Esophagus squamous epithelium (tissue), 5 donors: ENCODE data around the gene PRKCZ. TPM values are rescaled to one million over a fixed set of nuclear protein-coding genes. Genes with fewer than 3 reads are reported as not detected.

ENCODE experiments used
- DNase-seq: peaks from one replicate; lab custom pipeline; 2025; lab: John Stamatoyannopoulos, UW
- H3K27ac ChIP-seq, 4 donors: fragments of 200-600 bp; sonication (generic); one replicate each; pipeline ENCODE4 v1.5.1; 2016 to 2019; ENCODE audit warnings: mild to moderate bottlenecking in 1 of 4
- H3K27me3 ChIP-seq, 4 donors: fragments of 200-600 bp; sonication (generic); 1 replicate in 3 of 4; 2 replicates in 1 of 4; pipeline versions ENCODE4 v1.5.1 to v1.6.0; 2017 to 2021; ENCODE audit warnings: antibody characterized with exemption in 1 of 4
- H3K36me3 ChIP-seq, 3 donors: fragments of 200-600 bp; sonication (generic); one replicate each; pipeline ENCODE4 v1.5.1; 2016 to 2019
- H3K4me1 ChIP-seq, 3 donors: fragments of 200-600 bp; sonication (generic); one replicate each; pipeline ENCODE4 v1.5.1; 2017 to 2019
- H3K4me3 ChIP-seq, 4 donors: fragments of 200-600 bp; sonication (generic); 1 replicate in 3 of 4; 2 replicates in 1 of 4; pipeline ENCODE4 v1.5.1; 2016 to 2019; ENCODE audit warnings: mild to moderate bottlenecking in 2 of 4, moderate library complexity in 1 of 4
- H3K9me3 ChIP-seq, 3 donors: fragments of 200-600 bp; sonication (generic); one replicate each; pipeline ENCODE4 v1.5.1; 2016 to 2019
- CTCF ChIP-seq, 6 experiments: fragments of 450-650 bp in 4 of 6; fragments of 200-600 bp in 2 of 6; sonication (generic) in 2 of 6; IDR thresholded peaks; one replicate each; pipeline ENCODE4 v1.5.1; 2016 to 2019; ENCODE audit warnings: antibody characterized with exemption in 6 of 6, mild to moderate bottlenecking in 4 of 6, moderate library complexity in 4 of 6
- POLR2A ChIP-seq, 4 donors: fragments of 450-650 bp; IDR thresholded peaks; one replicate each; pipeline ENCODE4 v1.6.1; 2017; ENCODE audit warnings: antibody characterized with exemption in 4 of 4, mild to moderate bottlenecking in 4 of 4, moderate library complexity in 3 of 4
- WGBS, 2 donors: methylation state at CpG; one replicate each; pipeline ENCODE4 v1.1.5; 2018; 5-methylcytosine and 5-hydroxymethylcytosine counted together
- intact Hi-C: fragments of 100-400 bp; cut with DNase I; formaldehyde crosslinking; loops from one replicate; pipeline ENCODE4 v1.15.0; 2022
- total RNA-seq, 4 donors: library from RNA; depleted of rRNA; stranded (reverse); fragments of >200 nt; gene quantifications; one replicate each; pipeline ENCODE4 v1.1.0, GENCODE V29; 2016
- donor health status: DM: yes; HTN: yes; CAD: no.

Gene PRKCZ
- total RNA-seq, 4 donors from 2014 or later = 14.5 to 23.8 (median 17.5) TPM

DNA sequence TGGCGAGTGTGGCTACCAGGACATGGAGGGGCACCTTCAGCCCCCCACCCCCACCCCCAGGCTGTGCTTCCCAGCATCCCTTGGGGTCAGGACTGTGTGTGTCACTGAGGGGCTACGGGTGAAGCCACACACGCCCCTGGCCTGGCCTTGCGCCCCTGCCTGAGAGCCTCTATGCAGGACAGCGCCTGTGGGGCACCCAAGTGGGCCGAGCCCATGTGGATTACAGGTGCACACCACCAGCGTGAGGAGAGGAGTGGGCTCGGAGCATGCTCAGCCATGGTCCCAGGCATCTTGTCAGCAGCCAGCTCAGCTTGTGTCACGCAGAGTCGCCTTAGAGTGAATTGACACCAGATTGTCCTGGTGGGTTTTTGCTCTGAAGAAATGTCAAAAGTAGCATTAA lies 116.5 kb downstream of the PRKCZ start:
- no peak for DNase-seq
- Histone ChIP-seq H3K9me3 (peaks cover 0 to 10% (median 0%) of the 10 kb centered on the region in 3 donors), H3K4me3 (no peak overlapping the region), H3K27ac (no peak overlapping the region), H3K27me3 (no peaks in the 10 kb centered on the region), H3K36me3 (peaks cover 0 to 35% (median 0%) of the 10 kb centered on the region in 3 donors), H3K4me1 (no peaks in the 10 kb centered on the region)
- TF ChIP-seq CTCF (IDR thresholded peaks at IDR 0.05) (no peak), POLR2A (IDR thresholded peaks at IDR 0.05) (no peak)
- 96% methylated on average over 4 of the region's 10 CpGs; no CpG with 5 or more reads in 1 of the 2 donors for WGBS, 2 donors
- intact Hi-C loops = no loop called here

DNA sequence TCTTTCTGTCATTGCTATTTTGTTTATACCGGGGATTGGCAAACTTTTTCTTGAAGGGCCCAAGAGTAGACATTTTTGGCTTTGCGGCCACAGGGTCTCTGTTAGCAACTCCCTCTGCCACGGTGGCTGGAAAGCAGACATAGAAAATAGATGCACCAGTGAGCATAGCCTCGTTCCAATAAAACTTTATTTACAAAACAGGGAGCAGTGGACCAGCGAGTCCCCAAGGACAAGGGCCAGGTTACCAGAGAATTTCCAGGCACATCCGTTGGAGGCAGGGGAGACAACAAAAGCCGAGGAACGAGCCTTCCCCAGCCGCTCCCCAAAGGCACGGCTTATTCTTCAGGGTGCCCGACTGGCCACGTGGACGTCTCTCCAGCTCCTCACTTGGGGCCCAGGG lies 117.9 kb downstream of the PRKCZ start:
- TF ChIP-seq CTCF (IDR thresholded peaks at IDR 0.05) (no peak), POLR2A (IDR thresholded peaks at IDR 0.05) (no peak)
- WGBS, 2 donors = 83 to 95% methylated on average over 7 to 12 of the region's 13 CpGs
- Histone ChIP-seq H3K4me3 (no peak overlapping the region), H3K9me3 (peaks cover 0 to 9% (median 0%) of the 10 kb centered on the region in 3 donors), H3K27me3 (no peaks in the 10 kb centered on the region), H3K27ac (no peak overlapping the region), H3K4me1 (no peaks in the 10 kb centered on the region), H3K36me3 (peaks cover 0 to 39% (median 0%) of the 10 kb centered on the region in 3 donors)
- intact Hi-C loops = no loop called here
- DNase-seq = no peak

DNA sequence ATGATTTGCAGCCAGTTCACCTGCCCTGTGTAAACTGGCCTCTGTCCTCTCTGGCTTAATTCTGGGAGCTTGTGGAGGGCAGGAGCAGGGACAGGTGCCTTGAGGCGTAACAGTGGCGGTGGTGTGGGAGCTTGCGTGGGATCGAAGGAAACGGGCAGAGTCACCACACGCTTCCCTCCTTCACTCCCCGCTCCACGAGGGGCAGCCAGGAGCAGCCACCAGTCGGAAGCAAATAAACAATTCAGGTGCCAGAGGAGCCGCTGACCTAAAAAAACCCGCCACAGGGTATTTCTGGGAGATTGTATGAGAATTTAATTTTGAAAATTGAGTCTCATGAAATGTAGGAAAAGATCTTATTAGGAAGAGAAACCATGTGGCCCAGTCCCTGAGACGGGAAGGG lies 118.3 kb downstream of the PRKCZ start:
- no peaks in the 10 kb centered on the region for H3K4me1 ChIP-seq
- no peak overlapping the region for H3K27ac ChIP-seq
- peaks cover 0 to 35% (median 0%) of the 10 kb centered on the region in 3 donors for H3K36me3 ChIP-seq
- 87 to 94% methylated on average over 6 to 7 of the region's 12 CpGs for WGBS, 2 donors
- TF ChIP-seq CTCF (IDR thresholded peaks at IDR 0.05) (no peak), POLR2A (IDR thresholded peaks at IDR 0.05) (no peak)
- H3K27me3 ChIP-seq = no peaks in the 10 kb centered on the region
- intact Hi-C loops = no loop called here
- DNase-seq = no peak
- no peak overlapping the region for H3K4me3 ChIP-seq
- H3K9me3 ChIP-seq = peaks cover 0 to 5% (median 0%) of the 10 kb centered on the region in 3 donors

DNA sequence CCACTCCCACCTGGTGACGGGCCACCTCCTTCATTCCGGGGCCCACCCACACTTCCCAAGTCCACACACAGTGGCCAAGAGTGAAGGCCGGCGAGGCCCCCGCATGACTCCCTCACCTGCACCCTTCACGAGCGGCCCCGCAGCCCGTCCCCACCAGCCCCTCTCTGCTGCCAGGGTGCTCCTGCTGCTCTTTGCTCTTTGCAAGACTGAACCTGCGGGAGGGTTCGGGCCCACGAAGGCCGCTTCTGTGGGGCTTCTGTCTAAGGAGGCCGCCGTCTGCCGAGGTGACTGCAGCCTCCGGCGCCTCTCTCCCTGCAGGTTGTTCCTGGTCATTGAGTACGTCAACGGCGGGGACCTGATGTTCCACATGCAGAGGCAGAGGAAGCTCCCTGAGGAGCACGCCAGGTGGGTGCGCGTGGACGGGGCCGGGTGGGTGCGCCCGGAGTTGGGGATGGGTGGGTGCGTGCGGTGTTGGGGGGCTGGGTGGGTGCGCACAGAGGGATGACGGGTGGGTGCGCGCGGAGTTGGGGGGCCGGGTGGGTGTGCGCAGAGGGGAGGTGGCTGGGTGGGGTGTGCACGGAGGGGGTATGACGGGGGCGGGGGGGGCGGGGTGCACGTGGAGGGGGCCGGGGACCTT lies 119.1 kb downstream of the PRKCZ start:
- intact Hi-C loops = no loop called here
- WGBS, 2 donors = 89% methylated on average over 11 to 19 of the region's 43 CpGs
- DNase-seq = no peak

More for the DNA sequence above, 119.1 kb downstream of the PRKCZ start:
- Histone ChIP-seq H3K27me3 (no peaks in the 10 kb centered on the region), H3K27ac (no peak overlapping the region), H3K9me3 (no peaks in the 10 kb centered on the region), H3K4me1 (peaks cover 0 to 6% (median 4%) of the 10 kb centered on the region in 3 donors), H3K36me3 (peaks cover 0 to 27% (median 0%) of the 10 kb centered on the region in 3 donors), H3K4me3 (no peak overlapping the region)
- TF ChIP-seq CTCF (IDR thresholded peaks at IDR 0.05) (no peak), POLR2A (IDR thresholded peaks at IDR 0.05) (no peak)
